Measurements from ENCODE around the gene CBFB. TPM values are rescaled to one million over a fixed set of nuclear protein-coding genes. Genes with fewer than 3 reads are reported as not detected.
A peak's percentile ranks its signal among the peaks of the same experiment; 100 is the strongest.

CBFB gene
- total and polyA plus RNA-seq, 2 experiments from 2014 or later = 26.1 to 26.9 TPM

DNA sequence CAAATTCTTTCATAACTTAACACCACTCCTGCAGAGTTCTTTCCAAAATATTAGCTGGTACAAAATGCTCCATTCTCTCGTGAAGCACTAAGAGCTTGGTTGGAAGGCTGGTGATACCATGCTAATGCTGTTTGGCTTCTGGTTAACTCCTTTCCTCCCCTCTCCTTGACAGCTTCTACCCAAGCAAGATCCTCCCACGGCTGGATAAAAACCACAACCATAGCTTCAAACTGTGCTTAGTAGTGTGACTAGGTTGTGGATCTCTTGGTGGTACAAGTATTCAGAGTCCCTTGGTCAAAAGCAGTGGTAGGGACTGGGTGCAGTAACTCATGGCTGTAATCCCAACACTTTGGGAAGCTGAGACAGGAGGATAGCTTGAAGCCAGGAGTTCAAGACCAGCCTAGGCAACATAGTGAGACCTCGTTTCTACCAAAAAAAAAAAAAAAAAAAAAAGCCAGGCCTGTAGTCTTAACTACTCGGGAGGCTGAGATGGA is 83.0 kb downstream of the CBFB start:
- Histone ChIP-seq H3K27me3 (ENCODE audit: insufficient read depth) (peaks cover 10% of the 10 kb centered on the region; the same call in 1 of the 2 replicates), H3K36me3 (ENCODE audit: insufficient read depth) (no peaks in the 10 kb centered on the region), H2AFZ (no peak overlapping the region), H4K20me1 (replicated peaks; ENCODE audit: insufficient read depth) (peaks cover 51% of the 10 kb centered on the region), H3F3A (replicated peaks; ENCODE audit: low read depth) (peaks cover 6% of the 10 kb centered on the region), H3K4me3 (no peak overlapping the region), H3K9me2 (ENCODE audit: insufficient read depth) (no peaks in the 10 kb centered on the region), H3K4me1 (ENCODE audit: insufficient read depth) (peaks cover 18% of the 10 kb centered on the region), H3K27ac (ENCODE audit: low read depth) (no peak overlapping the region), H3K79me2 (replicated peaks; ENCODE audit: insufficient read depth) (peaks cover 69% of the 10 kb centered on the region), H3K4me2 (no peak overlapping the region)
- H3K36me3 Mint-ChIP-seq (ENCODE audit: low read depth) = no peaks in the 10 kb centered on the region; the same call in 2 of the 3 replicates
- H3K4me1 Mint-ChIP-seq = peaks cover 26% of the 10 kb centered on the region
- H3K9me3 Mint-ChIP-seq = no peaks in the 10 kb centered on the region; the same call in 2 of the 3 replicates
- 0 out of 2 replicates have a peak overlapping the region, but pooled peaks have one; percentile 33 for H3K27ac Mint-ChIP-seq
- ATAC-seq = no peak
- no peak for DNase-seq (ENCODE audit: low spot score)
- no peak for TF ChIP-seq ZNF114 (CRISPR knock-in tag; IDR thresholded peaks at IDR 0.05)
- no peak for TF ChIP-seq NANOG (IDR thresholded peaks at IDR 0.05; ENCODE audit: borderline replicate concordance)
- no peak for TF ChIP-seq ZNF331 (CRISPR knock-in tag; IDR thresholded peaks at IDR 0.05; ENCODE audit: low read depth)
- TF ChIP-seq JUNB (IDR thresholded peaks at IDR 0.05; ENCODE audit: unreplicated experiment) = no peak
- TF ChIP-seq EZH2phosphoT487 (IDR thresholded peaks at IDR 0.05; ENCODE audit: unreplicated experiment) = no peak
- TF ChIP-seq CREB1 (CRISPR knock-in tag; IDR thresholded peaks at IDR 0.05; ENCODE audit: low read depth) = no peak
- TF ChIP-seq, protein P1, sequence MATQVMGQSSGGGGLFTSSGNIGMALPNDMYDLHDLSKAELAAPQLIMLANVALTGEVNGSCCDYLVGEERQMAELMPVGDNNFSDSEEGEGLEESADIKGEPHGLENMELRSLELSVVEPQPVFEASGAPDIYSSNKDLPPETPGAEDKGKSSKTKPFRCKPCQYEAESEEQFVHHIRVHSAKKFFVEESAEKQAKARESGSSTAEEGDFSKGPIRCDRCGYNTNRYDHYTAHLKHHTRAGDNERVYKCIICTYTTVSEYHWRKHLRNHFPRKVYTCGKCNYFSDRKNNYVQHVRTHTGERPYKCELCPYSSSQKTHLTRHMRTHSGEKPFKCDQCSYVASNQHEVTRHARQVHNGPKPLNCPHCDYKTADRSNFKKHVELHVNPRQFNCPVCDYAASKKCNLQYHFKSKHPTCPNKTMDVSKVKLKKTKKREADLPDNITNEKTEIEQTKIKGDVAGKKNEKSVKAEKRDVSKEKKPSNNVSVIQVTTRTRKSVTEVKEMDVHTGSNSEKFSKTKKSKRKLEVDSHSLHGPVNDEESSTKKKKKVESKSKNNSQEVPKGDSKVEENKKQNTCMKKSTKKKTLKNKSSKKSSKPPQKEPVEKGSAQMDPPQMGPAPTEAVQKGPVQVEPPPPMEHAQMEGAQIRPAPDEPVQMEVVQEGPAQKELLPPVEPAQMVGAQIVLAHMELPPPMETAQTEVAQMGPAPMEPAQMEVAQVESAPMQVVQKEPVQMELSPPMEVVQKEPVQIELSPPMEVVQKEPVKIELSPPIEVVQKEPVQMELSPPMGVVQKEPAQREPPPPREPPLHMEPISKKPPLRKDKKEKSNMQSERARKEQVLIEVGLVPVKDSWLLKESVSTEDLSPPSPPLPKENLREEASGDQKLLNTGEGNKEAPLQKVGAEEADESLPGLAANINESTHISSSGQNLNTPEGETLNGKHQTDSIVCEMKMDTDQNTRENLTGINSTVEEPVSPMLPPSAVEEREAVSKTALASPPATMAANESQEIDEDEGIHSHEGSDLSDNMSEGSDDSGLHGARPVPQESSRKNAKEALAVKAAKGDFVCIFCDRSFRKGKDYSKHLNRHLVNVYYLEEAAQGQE (IDR thresholded peaks at IDR 0.05; ENCODE audit: unreplicated experiment) = no peak
- TF ChIP-seq, protein P2, sequence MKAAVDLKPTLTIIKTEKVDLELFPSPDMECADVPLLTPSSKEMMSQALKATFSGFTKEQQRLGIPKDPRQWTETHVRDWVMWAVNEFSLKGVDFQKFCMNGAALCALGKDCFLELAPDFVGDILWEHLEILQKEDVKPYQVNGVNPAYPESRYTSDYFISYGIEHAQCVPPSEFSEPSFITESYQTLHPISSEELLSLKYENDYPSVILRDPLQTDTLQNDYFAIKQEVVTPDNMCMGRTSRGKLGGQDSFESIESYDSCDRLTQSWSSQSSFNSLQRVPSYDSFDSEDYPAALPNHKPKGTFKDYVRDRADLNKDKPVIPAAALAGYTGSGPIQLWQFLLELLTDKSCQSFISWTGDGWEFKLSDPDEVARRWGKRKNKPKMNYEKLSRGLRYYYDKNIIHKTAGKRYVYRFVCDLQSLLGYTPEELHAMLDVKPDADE (IDR thresholded peaks at IDR 0.05) = no peak
- TF ChIP-seq EZH2 (IDR thresholded peaks at IDR 0.05; ENCODE audit: low read depth, unreplicated experiment) = no peak
- no peak for TF ChIP-seq POLR2AphosphoS5 (IDR thresholded peaks at IDR 0.05; ENCODE audit: low read depth)
- TF ChIP-seq, protein P3, sequence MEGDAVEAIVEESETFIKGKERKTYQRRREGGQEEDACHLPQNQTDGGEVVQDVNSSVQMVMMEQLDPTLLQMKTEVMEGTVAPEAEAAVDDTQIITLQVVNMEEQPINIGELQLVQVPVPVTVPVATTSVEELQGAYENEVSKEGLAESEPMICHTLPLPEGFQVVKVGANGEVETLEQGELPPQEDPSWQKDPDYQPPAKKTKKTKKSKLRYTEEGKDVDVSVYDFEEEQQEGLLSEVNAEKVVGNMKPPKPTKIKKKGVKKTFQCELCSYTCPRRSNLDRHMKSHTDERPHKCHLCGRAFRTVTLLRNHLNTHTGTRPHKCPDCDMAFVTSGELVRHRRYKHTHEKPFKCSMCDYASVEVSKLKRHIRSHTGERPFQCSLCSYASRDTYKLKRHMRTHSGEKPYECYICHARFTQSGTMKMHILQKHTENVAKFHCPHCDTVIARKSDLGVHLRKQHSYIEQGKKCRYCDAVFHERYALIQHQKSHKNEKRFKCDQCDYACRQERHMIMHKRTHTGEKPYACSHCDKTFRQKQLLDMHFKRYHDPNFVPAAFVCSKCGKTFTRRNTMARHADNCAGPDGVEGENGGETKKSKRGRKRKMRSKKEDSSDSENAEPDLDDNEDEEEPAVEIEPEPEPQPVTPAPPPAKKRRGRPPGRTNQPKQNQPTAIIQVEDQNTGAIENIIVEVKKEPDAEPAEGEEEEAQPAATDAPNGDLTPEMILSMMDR (conservative IDR thresholded peaks at IDR 0.05; ENCODE audit: low read depth in 2 of 2) = no peak
- TF ChIP-seq STAT1 (IDR thresholded peaks at IDR 0.05; ENCODE audit: unreplicated experiment) = no peak
- TF ChIP-seq, protein P4, sequence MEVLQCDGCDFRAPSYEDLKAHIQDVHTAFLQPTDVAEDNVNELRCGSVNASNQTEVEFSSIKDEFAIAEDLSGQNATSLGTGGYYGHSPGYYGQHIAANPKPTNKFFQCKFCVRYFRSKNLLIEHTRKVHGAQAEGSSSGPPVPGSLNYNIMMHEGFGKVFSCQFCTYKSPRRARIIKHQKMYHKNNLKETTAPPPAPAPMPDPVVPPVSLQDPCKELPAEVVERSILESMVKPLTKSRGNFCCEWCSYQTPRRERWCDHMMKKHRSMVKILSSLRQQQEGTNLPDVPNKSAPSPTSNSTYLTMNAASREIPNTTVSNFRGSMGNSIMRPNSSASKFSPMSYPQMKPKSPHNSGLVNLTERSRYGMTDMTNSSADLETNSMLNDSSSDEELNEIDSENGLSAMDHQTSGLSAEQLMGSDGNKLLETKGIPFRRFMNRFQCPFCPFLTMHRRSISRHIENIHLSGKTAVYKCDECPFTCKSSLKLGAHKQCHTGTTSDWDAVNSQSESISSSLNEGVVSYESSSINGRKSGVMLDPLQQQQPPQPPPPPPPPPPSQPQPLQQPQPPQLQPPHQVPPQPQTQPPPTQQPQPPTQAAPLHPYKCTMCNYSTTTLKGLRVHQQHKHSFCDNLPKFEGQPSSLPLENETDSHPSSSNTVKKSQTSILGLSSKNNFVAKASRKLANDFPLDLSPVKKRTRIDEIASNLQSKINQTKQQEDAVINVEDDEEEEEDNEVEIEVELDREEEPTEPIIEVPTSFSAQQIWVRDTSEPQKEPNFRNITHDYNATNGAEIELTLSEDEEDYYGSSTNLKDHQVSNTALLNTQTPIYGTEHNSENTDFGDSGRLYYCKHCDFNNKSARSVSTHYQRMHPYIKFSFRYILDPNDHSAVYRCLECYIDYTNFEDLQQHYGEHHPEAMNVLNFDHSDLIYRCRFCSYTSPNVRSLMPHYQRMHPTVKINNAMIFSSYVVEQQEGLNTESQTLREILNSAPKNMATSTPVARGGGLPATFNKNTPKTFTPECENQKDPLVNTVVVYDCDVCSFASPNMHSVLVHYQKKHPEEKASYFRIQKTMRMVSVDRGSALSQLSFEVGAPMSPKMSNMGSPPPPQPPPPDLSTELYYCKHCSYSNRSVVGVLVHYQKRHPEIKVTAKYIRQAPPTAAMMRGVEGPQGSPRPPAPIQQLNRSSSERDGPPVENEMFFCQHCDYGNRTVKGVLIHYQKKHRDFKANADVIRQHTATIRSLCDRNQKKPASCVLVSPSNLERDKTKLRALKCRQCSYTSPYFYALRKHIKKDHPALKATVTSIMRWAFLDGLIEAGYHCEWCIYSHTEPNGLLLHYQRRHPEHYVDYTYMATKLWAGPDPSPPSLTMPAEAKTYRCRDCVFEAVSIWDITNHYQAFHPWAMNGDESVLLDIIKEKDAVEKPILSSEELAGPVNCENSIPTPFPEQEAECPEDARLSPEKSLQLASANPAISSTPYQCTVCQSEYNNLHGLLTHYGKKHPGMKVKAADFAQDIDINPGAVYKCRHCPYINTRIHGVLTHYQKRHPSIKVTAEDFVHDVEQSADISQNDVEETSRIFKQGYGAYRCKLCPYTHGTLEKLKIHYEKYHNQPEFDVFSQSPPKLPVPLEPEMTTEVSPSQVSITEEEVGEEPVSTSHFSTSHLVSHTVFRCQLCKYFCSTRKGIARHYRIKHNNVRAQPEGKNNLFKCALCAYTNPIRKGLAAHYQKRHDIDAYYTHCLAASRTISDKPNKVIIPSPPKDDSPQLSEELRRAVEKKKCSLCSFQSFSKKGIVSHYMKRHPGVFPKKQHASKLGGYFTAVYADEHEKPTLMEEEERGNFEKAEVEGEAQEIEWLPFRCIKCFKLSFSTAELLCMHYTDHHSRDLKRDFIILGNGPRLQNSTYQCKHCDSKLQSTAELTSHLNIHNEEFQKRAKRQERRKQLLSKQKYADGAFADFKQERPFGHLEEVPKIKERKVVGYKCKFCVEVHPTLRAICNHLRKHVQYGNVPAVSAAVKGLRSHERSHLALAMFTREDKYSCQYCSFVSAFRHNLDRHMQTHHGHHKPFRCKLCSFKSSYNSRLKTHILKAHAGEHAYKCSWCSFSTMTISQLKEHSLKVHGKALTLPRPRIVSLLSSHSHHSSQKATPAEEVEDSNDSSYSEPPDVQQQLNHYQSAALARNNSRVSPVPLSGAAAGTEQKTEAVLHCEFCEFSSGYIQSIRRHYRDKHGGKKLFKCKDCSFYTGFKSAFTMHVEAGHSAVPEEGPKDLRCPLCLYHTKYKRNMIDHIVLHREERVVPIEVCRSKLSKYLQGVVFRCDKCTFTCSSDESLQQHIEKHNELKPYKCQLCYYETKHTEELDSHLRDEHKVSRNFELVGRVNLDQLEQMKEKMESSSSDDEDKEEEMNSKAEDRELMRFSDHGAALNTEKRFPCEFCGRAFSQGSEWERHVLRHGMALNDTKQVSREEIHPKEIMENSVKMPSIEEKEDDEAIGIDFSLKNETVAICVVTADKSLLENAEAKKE (CRISPR knock-in tag; IDR thresholded peaks at IDR 0.05) = no peak
- peaks cover 8% of the 10 kb centered on the region for H3K27me3 Mint-ChIP-seq (ENCODE audit: insufficient read depth, low read depth, poor library complexity)
- H3K4me3 Mint-ChIP-seq = no peak overlapping the region

All from GM23338 (cell line).